ENCODE measurements around the gene TMEM233. TPM values are rescaled to one million over a fixed set of nuclear protein-coding genes. Genes with fewer than 3 reads are reported as not detected.

The TMEM233 gene
- total RNA-seq, 4 donors from 2014 or later, result 0.19 TPM; not detected in 3

DNA sequence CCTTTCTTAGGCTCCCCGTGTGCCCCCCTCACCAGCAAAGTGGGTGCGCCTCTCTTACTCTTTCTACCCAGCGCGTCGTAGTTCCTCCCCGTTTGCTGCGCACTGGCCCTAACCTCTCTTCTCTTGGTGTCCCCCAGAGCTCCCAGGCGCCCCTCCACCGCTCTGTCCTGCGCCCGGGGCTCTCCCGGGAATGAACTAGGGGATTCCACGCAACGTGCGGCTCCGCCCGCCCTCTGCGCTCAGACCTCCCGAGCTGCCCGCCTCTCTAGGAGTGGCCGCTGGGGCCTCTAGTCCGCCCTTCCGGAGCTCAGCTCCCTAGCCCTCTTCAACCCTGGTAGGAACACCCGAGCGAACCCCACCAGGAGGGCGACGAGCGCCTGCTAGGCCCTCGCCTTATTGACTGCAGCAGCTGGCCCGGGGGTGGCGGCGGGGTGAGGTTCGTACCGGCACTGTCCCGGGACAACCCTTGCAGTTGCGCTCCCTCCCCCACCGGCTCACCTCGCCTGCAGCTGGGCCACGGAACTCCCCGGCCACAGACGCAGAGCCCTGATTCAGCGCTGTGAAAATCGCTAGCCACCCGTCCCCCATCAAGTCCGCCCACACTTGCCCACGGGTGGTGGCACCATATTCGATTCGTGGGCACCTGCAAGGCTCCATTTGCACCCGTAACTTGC lies 1.3 kb downstream of the TMEM233 start:
- H3K4me3 ChIP-seq, result peak overlapping the region; percentile 35
- H3K4me1 ChIP-seq, result peaks cover 15% of the 10 kb centered on the region
- H3K36me3 ChIP-seq, result no peaks in the 10 kb centered on the region
- TF ChIP-seq, protein P1, sequence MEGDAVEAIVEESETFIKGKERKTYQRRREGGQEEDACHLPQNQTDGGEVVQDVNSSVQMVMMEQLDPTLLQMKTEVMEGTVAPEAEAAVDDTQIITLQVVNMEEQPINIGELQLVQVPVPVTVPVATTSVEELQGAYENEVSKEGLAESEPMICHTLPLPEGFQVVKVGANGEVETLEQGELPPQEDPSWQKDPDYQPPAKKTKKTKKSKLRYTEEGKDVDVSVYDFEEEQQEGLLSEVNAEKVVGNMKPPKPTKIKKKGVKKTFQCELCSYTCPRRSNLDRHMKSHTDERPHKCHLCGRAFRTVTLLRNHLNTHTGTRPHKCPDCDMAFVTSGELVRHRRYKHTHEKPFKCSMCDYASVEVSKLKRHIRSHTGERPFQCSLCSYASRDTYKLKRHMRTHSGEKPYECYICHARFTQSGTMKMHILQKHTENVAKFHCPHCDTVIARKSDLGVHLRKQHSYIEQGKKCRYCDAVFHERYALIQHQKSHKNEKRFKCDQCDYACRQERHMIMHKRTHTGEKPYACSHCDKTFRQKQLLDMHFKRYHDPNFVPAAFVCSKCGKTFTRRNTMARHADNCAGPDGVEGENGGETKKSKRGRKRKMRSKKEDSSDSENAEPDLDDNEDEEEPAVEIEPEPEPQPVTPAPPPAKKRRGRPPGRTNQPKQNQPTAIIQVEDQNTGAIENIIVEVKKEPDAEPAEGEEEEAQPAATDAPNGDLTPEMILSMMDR (IDR thresholded peaks at IDR 0.05), result no peak
- no peak for TF ChIP-seq POLR2AphosphoS5 (IDR thresholded peaks at IDR 0.05)
- no peak for TF ChIP-seq EP300 (IDR thresholded peaks at IDR 0.05)
- TF ChIP-seq POLR2A (IDR thresholded peaks at IDR 0.05), result no peak
- H3K27ac ChIP-seq, result no peak overlapping the region
- H3K27me3 ChIP-seq, result peaks cover 52% of the 10 kb centered on the region
- DNase-seq (ENCODE audit: low spot score in 2 of 2), result no peak
- 6% methylated on average over 42 of the region's 49 CpGs for WGBS
- H3K9me3 ChIP-seq, result no peaks in the 10 kb centered on the region

DNA sequence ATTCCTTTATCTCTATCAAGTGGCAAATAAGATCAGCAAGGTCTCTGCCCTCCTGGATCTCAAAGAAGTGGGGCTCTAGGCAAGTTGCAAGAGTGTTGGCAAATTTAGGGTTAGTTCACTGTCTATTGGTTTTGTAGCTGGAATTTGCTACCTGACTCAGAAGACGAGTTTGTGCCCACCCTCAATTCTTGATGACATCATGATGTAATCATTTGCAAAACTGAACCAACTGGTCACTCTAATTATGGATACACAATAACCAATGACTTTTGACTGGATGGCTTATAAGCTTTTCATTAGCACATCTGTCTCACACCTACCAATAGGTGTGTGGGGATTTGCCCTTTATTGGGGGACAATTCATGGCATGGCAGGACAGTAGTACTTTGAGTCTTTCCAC lies 4.6 kb downstream of the TMEM233 start:
- H3K27ac ChIP-seq, result no peak overlapping the region
- no peaks in the 10 kb centered on the region for H3K36me3 ChIP-seq
- no peaks in the 10 kb centered on the region for H3K9me3 ChIP-seq
- TF ChIP-seq POLR2A (IDR thresholded peaks at IDR 0.05) (no peak), POLR2AphosphoS5 (IDR thresholded peaks at IDR 0.05) (no peak)
- TF ChIP-seq, protein P1 (IDR thresholded peaks at IDR 0.05), result no peak
- H3K4me3 ChIP-seq, result no peak overlapping the region
- H3K4me1 ChIP-seq, result peaks cover 15% of the 10 kb centered on the region
- H3K27me3 ChIP-seq, result peaks cover 42% of the 10 kb centered on the region
- DNase-seq (ENCODE audit: low spot score in 2 of 2), result no peak
- WGBS, result 35% methylated on average over 1 of the region's 1 CpG

DNA sequence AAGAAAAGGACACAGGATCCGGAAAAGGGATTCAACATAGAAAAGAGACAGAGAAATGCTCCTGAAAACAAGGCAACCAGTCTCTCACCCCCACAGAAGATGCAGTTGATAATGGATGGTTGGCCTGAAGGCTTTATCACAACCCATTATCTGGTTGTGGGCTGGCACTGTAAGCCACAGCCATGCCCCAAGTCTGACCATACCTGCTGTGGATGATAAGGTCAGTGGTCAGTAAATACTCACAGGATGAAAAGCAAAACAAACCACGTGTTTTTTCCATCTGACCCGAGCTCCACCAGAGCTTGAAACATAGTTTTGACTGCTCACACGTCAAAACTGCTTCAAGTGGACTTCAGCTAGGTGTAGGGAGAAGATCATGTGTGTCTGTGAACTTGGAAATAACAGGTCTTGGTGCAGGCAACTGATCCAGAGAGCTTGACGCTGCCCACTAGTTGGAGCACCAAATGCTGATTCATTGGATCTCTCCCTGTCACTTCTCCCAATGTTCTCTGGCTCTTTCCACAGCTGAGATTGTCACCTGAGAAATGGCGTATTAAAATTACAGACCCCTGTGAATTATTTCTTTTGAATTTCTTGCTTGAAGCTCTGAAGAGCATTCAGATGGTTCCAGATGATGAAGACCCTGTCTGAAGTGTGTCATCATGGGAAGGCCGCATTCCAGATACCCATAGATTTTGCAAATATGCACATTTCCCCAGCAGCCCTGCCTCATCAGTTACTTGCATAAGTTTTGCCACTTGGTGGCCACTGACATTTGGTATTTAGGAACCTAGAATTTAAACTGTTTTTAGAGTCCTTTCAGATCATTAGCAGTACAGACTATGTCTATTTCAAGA lies 8.5 kb downstream of the TMEM233 start:
- Histone ChIP-seq H3K36me3 (no peaks in the 10 kb centered on the region), H3K4me1 (no peaks in the 10 kb centered on the region), H3K4me3 (no peak overlapping the region), H3K27ac (no peak overlapping the region), H3K9me3 (no peaks in the 10 kb centered on the region), H3K27me3 (peaks cover 4% of the 10 kb centered on the region)
- no peak for TF ChIP-seq POLR2A (IDR thresholded peaks at IDR 0.05)
- TF ChIP-seq, protein P1 (IDR thresholded peaks at IDR 0.05), result no peak
- no peak for TF ChIP-seq POLR2AphosphoS5 (IDR thresholded peaks at IDR 0.05)
- no peak for TF ChIP-seq EP300 (IDR thresholded peaks at IDR 0.05)
- no peak for DNase-seq (ENCODE audit: low spot score in 2 of 2)
- WGBS, result 76% methylated on average over 7 of the region's 7 CpGs

DNA sequence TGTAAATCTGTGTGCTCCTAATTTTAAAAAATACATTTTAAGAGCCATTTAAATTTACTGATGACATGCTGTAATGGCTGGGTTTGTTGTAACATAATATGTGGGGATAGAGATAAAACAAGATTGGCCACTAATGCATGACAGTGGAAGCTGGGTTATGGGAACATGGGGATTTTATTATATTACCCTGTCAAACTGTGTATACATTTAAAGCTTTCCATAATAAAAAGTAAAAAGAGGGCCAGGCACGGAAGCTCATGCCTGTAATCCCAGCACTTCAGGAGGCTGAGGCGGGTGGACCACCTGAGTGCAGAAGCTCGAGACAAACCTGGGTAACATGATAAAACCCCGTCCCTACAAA lies 9.1 kb downstream of the TMEM233 start:
- H3K9me3 ChIP-seq, result no peaks in the 10 kb centered on the region
- no peaks in the 10 kb centered on the region for H3K27me3 ChIP-seq
- no peak overlapping the region for H3K4me3 ChIP-seq
- H3K27ac ChIP-seq, result no peak overlapping the region
- no peak for DNase-seq (ENCODE audit: low spot score in 2 of 2)
- TF ChIP-seq, protein P1 (IDR thresholded peaks at IDR 0.05), result no peak
- no peak for TF ChIP-seq EP300 (IDR thresholded peaks at IDR 0.05)
- no peak for TF ChIP-seq POLR2AphosphoS5 (IDR thresholded peaks at IDR 0.05)
- TF ChIP-seq POLR2A (IDR thresholded peaks at IDR 0.05), result no peak
- no peaks in the 10 kb centered on the region for H3K36me3 ChIP-seq
- WGBS, result 84% methylated on average over 4 of the region's 4 CpGs
- H3K4me1 ChIP-seq, result no peaks in the 10 kb centered on the region

DNA sequence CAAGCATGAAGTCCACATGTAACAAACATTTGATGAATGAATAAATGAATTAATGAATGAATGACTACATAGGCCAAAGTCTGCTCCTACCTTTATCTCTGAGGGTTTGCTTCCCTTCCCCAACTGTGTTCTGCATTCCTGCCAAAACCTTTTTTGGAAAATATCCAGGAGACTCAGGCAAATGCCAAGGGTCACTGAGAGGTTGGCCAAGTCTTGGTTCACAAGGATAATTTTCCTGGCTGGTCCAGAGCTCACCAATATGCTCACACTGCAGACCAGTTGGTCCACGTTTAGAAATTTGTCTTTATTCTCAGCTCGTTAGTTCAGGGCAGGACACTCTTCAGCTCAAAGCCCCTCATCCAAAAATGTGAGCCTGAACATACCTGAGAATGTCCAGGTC lies 10.2 kb downstream of the TMEM233 start:
- H3K4me3 ChIP-seq, result no peak overlapping the region
- WGBS, result 65% methylated on average over 2 of the region's 2 CpGs
- TF ChIP-seq POLR2A (IDR thresholded peaks at IDR 0.05) (no peak), EP300 (IDR thresholded peaks at IDR 0.05) (no peak), POLR2AphosphoS5 (IDR thresholded peaks at IDR 0.05) (no peak)
- TF ChIP-seq, protein P1 (IDR thresholded peaks at IDR 0.05), result no peak
- H3K27ac ChIP-seq, result no peak overlapping the region
- H3K27me3 ChIP-seq, result no peaks in the 10 kb centered on the region
- no peaks in the 10 kb centered on the region for H3K9me3 ChIP-seq
- no peaks in the 10 kb centered on the region for H3K4me1 ChIP-seq
- no peak for DNase-seq (ENCODE audit: low spot score in 2 of 2)
- no peaks in the 10 kb centered on the region for H3K36me3 ChIP-seq

Data from suprapubic skin (tissue), 4 donors.